ENCODE measurements around the gene MED8. TPM values are rescaled to one million over a fixed set of nuclear protein-coding genes. Genes with fewer than 3 reads are reported as not detected.

Gene MED8
- total and polyA plus RNA-seq, 4 experiments from 2014 or later = 34.0 to 42.3 (median 35.8) TPM

DNA sequence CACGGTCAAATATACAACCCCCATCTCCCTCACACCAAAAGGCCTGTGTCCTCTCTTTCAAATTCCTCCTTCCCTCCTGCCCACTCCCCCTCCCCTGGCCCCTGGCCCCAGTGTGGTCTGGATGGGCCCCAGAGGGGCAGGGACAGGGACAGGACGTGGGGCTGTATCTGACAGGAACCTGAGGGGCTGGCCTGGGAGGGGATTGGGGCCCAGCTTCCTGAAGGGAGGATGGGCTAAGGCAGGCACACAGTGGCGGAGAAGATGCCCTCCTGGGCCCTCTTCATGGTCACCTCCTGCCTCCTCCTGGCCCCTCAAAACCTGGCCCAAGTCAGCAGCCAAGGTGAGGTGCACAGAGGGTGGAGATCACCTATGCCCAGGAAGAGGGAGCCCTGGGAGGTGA, 52.0 kb downstream of the MED8 start, which contains the start of gene MPL:
Gene MPL, plus strand, starts transcription at position 231 of the 400 bp plus-strand sequence. Its CDS starts 31 bp downstream, at position 262.
- Histone ChIP-seq H3K36me3 (ENCODE audit: insufficient read depth, low read length) (no peaks in the 10 kb centered on the region), H3K27me3 (ENCODE audit: insufficient read depth, low read length) (no peaks in the 10 kb centered on the region), H3K27ac (ENCODE audit: low read depth, low read length) (no peak within 1 kb of the TSS), H3K4me3 (ENCODE audit: low read length in 2 of 2) (no peak within 1 kb of the TSS), H3K4me1 (ENCODE audit: insufficient read depth, low read length) (no peaks in the 10 kb centered on the region), H3K9me3 (ENCODE audit: control insufficient read depth in 1 of 2, low read length in 2 of 2) (no peaks in the 10 kb centered on the region)
- Mint-ChIP-seq H3K4me1 (no peaks in the 10 kb centered on the region), H3K4me3 (no peak within 1 kb of the TSS), H3K27me3 (peaks cover 0 to 5% of the 10 kb centered on the region in 2 donors), H3K36me3 (no peaks in the 10 kb centered on the region), H3K9me3 (no peaks in the 10 kb centered on the region), H3K27ac (no peak within 1 kb of the TSS)
- POLR2A ChIA-PET (ENCODE audit: partially characterized antibody) = no interaction called here
- CTCF ChIA-PET (ENCODE audit: partially characterized antibody) = no interaction called here
- intact Hi-C loops (cut with micrococcal nuclease) = no loop called here
- no peak for DNase-seq

DNA sequence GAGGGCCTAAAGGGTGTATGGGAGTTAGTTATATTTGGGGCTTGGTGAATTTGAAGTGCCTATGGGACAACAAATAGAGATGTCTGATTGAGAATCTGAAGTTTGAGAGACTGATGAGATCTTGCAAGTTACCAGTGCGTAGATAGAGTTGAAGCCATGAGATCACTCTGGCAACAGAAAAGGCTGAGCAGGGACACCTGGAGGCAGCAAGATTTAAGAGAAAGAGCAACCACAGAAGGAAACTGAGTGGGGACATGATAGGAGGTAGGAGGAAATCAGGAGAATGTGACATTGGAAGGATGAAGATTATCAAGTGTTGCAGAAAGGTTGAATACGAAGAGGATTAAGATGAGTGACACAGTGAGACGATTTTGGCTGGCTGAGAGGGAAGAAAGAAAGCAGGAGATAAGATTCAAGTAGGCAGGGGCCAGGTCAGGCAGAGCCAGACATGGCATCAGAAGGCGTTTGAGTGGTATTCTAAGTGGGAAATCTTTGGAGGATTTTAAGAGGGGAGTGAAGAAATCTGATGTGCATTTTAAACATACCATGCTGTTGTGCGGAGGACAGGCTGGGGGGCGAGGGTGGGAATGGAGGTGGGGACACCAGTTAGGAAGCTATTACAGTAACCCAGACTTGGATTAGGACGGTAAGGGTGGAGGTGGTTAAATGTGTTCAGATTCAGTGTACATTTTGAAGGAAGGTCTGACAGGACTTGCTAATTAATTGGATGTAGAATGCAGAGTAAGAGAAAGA, 55.0 kb downstream of the MED8 start:
- peaks cover 0 to 3% of the 10 kb centered on the region in 2 donors for H3K27me3 Mint-ChIP-seq
- H3K36me3 Mint-ChIP-seq = no peaks in the 10 kb centered on the region
- H3K27ac Mint-ChIP-seq = peak overlapping the region in 3 of 7 donors; percentile 1 to 54 (median 31)
- H3K27me3 ChIP-seq (ENCODE audit: insufficient read depth, low read length) = no peaks in the 10 kb centered on the region
- H3K4me1 ChIP-seq (ENCODE audit: insufficient read depth, low read length) = no peaks in the 10 kb centered on the region
- ChIA-PET POLR2A (ENCODE audit: partially characterized antibody) (no interaction called here), CTCF (ENCODE audit: partially characterized antibody) (no interaction called here)
- intact Hi-C loops (cut with micrococcal nuclease) = no loop called here
- H3K4me1 Mint-ChIP-seq = no peaks in the 10 kb centered on the region
- H3K4me3 Mint-ChIP-seq = no peak overlapping the region
- H3K36me3 ChIP-seq (ENCODE audit: insufficient read depth, low read length) = no peaks in the 10 kb centered on the region
- no peaks in the 10 kb centered on the region for H3K9me3 Mint-ChIP-seq
- H3K9me3 ChIP-seq (ENCODE audit: control insufficient read depth in 1 of 2, low read length in 2 of 2) = no peaks in the 10 kb centered on the region
- no peak overlapping the region for H3K4me3 ChIP-seq (ENCODE audit: low read length in 2 of 2)
- H3K27ac ChIP-seq (ENCODE audit: low read depth, low read length) = no peak overlapping the region
- DNase-seq = no peak

Small RNA genes within 50 kb of the gene (microRNA-seq; reads per million reads assigned to microRNA genes)
- gene MIR6734 (ENCODE audit: borderline microRNAs expressed, borderline number of aligned reads, borderline replicate concordance) = 2.4 reads per million, percentile 3 among the genes with 10 or more reads in this experiment

Other genes with a start within 250 kb of the MED8 start
- 10 to 100 TPM; 23.6 to 27.6 TPM for gene EBNA1BP2, start 217.5 kb downstream of the MED8 start, total RNA-seq
- 10 to 100 TPM; 56.7 to 72.2 TPM for gene EBNA1BP2, start 217.5 kb downstream of the MED8 start, polyA plus RNA-seq
- not detected for gene CFAP57, start 217.5 kb downstream of the MED8 start, total RNA-seq
- gene CFAP57, start 217.5 kb downstream of the MED8 start, polyA plus RNA-seq = under 1 TPM in 1 of 2 donors, not detected in 1; 0.07 TPM
- gene TMEM125, start 119.8 kb downstream of the MED8 start, total RNA-seq = not detected
- gene TMEM125, start 119.8 kb downstream of the MED8 start, polyA plus RNA-seq = not detected
- gene C1orf210, start 104.2 kb downstream of the MED8 start, total RNA-seq = not detected
- gene C1orf210, start 104.2 kb downstream of the MED8 start, polyA plus RNA-seq = not detected
- not detected for gene TIE1, start 88.8 kb downstream of the MED8 start, total RNA-seq
- gene TIE1, start 88.8 kb downstream of the MED8 start, polyA plus RNA-seq = not detected
- not detected for gene MPL, start 52.0 kb downstream of the MED8 start, total RNA-seq
- not detected for gene MPL, start 52.0 kb downstream of the MED8 start, polyA plus RNA-seq
- under 1 TPM in 1 of 2 experiments, not detected in 1; 0.32 TPM for gene CDC20, start 30.8 kb downstream of the MED8 start, total RNA-seq
- under 1 TPM in 1 of 2 donors, not detected in 1; 0.14 TPM for gene CDC20, start 30.8 kb downstream of the MED8 start, polyA plus RNA-seq
- gene ELOVL1, start 21.8 kb downstream of the MED8 start, total RNA-seq = 10 to 100 TPM; 45.3 to 46.0 TPM
- 10 to 100 TPM; 86.4 to 99.3 TPM for gene ELOVL1, start 21.8 kb downstream of the MED8 start, polyA plus RNA-seq
- 100 to 1,000 TPM; 135 to 153 TPM for gene SZT2, start 99 bp upstream of the MED8 start, total RNA-seq
- gene SZT2, start 99 bp upstream of the MED8 start, polyA plus RNA-seq = 1 to 10 TPM in 1 of 2 donors, under 1 TPM in 1; 0.69 to 8.9 TPM
- 10 to 100 TPM; 30.7 to 33.9 TPM for gene HYI, start 64.1 kb upstream of the MED8 start, total RNA-seq
- gene HYI, start 64.1 kb upstream of the MED8 start, polyA plus RNA-seq = 1 to 10 TPM; 7.3 to 7.7 TPM
- not detected for gene PTPRF, start 141.1 kb upstream of the MED8 start, total RNA-seq
- gene PTPRF, start 141.1 kb upstream of the MED8 start, polyA plus RNA-seq = not detected

All from CD4-positive, alpha-beta memory T cell (primary cell).